CD4-positive, alpha-beta T cell (primary cell): ENCODE results near the gene METTL4. TPM values are rescaled to one million over a fixed set of nuclear protein-coding genes. Genes with fewer than 3 reads are reported as not detected.

Experiments used
- ATAC-seq: fragments of 200-7000 bp; cut with Tn5 transposase; one replicate; pipeline ENCODE4 v1.10.0; 2022; ENCODE audit warnings: mild to moderate bottlenecking; ENCODE audit not compliant: poor library complexity
- CTCF ChIA-PET: fragments of 350-600 bp; sonication (Branson Sonifier 250); formaldehyde crosslinking; loops from one replicate; lab custom pipeline; 2021; ENCODE audit warnings: antibody characterized with exemption, inconsistent platforms; lab: Charles Lee
- POLR2A ChIA-PET: fragments of 350-600 bp; sonication (Branson Sonifier 250); formaldehyde crosslinking; loops from one replicate; lab custom pipeline; 2021; ENCODE audit warnings: antibody characterized with exemption, inconsistent platforms; lab: Charles Lee
- DNase-seq, 14 experiments: peaks; one replicate each; pipeline ENCODE4 v3.0.0-alpha.2; 2013 to 2020; ENCODE audit warnings: mixed read lengths in 2 of 14
- H3K27ac ChIP-seq, 2 donors: one replicate each; pipeline versions ENCODE4 v1.5.1 to v1.7.0; 2013; ENCODE audit warnings: low read length in 2 of 2, low read depth in 1 of 2, mild to moderate bottlenecking in 1 of 2
- H3K27me3 ChIP-seq, 2 experiments: 1 replicate in 1 of 2; 2 replicates in 1 of 2; pipeline versions ENCODE4 v1.6.1 to v1.7.0; 2013; ENCODE audit warnings: low read length in 2 of 2, control low read depth in 1 of 2, mild to moderate bottlenecking in 1 of 2, moderate library complexity in 1 of 2; ENCODE audit not compliant: insufficient read depth in 2 of 2, control insufficient read depth in 1 of 2
- H3K36me3 ChIP-seq: one replicate; pipeline ENCODE4 v1.6.1; 2013; ENCODE audit warnings: low read length, control low read depth; ENCODE audit not compliant: insufficient read depth
- H3K4me1 ChIP-seq: one replicate; pipeline ENCODE4 v1.6.1; 2013; ENCODE audit warnings: low read length, control low read depth; ENCODE audit not compliant: insufficient read depth
- H3K4me3 ChIP-seq: one replicate; pipeline ENCODE4 v1.5.1; 2013; ENCODE audit warnings: mild to moderate bottlenecking, low read length, moderate library complexity
- H3K9me3 ChIP-seq, 2 experiments: 1 replicate in 1 of 2; 2 replicates in 1 of 2; pipeline versions ENCODE4 v1.6.1 to v1.7.0; 2013; ENCODE audit warnings: low read length in 2 of 2, mild to moderate bottlenecking in 2 of 2, control low read depth in 1 of 2, moderate library complexity in 1 of 2; ENCODE audit not compliant: control insufficient read depth in 1 of 2, insufficient read depth in 1 of 2
- H3K27ac Mint-ChIP-seq: one replicate; pipeline ENCODE4 v1.8.0; 2020; ENCODE audit warnings: mixed read lengths
- H3K27me3 Mint-ChIP-seq: one replicate; pipeline ENCODE4 v1.8.0; 2021; ENCODE audit warnings: mixed read lengths
- H3K36me3 Mint-ChIP-seq: one replicate; pipeline ENCODE4 v1.8.0; 2021; ENCODE audit warnings: low read depth, mixed read lengths
- H3K4me1 Mint-ChIP-seq: one replicate; pipeline ENCODE4 v1.8.0; 2021; ENCODE audit warnings: low read depth, mixed read lengths
- H3K4me3 Mint-ChIP-seq: one replicate; pipeline ENCODE4 v1.8.0; 2020; ENCODE audit warnings: mild to moderate bottlenecking, mixed read lengths
- H3K9me3 Mint-ChIP-seq: one replicate; pipeline ENCODE4 v1.8.0; 2020; ENCODE audit warnings: mixed read lengths
- intact Hi-C, 2 experiments: fragments of 100-400 bp; cut with DNase I in 1 of 2; cut with micrococcal nuclease in 1 of 2; formaldehyde crosslinking; loops; one replicate each; pipeline versions ENCODE4 v1.15.1 to v1.9.0; 2023 to 2025; cut with DNase I, micrococcal nuclease
- polyA plus RNA-seq, 2 donors: library from polyadenylated mRNA; unstranded; fragments of 120-200 nt; gene quantifications; one replicate each; pipeline ENCODE4 v1.2.1, GENCODE V29; 2013
- total RNA-seq, 174 experiments: library from RNA in 2 of 174; stranded (reverse) in 2 of 174; gene quantifications; one replicate each; pipeline ENCODE4 v1.2.3 and lab custom pipeline; 2021 to 2026
- TF ChIP-seq, protein P1 (sequence below): fragments of 200-600 bp; IDR thresholded peaks from one replicate; pipeline ENCODE4 v1.8.0; 2022; ENCODE audit warnings: antibody characterized with exemption, mild to moderate bottlenecking

Gene METTL4, protein sequence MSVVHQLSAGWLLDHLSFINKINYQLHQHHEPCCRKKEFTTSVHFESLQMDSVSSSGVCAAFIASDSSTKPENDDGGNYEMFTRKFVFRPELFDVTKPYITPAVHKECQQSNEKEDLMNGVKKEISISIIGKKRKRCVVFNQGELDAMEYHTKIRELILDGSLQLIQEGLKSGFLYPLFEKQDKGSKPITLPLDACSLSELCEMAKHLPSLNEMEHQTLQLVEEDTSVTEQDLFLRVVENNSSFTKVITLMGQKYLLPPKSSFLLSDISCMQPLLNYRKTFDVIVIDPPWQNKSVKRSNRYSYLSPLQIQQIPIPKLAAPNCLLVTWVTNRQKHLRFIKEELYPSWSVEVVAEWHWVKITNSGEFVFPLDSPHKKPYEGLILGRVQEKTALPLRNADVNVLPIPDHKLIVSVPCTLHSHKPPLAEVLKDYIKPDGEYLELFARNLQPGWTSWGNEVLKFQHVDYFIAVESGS
- 10 to 100 TPM in 1 of 2 experiments, 1 to 10 TPM in 1; 6.5 to 10.4 TPM for total RNA-seq
- 18.2 TPM for polyA plus RNA-seq (2013, experiment 1 of 2)
- 19.7 TPM for polyA plus RNA-seq (2013, experiment 2 of 2)
- total RNA-seq (lab: John Stamatoyannopoulos, UW): 11.6 to 47.1 (median 30.0) reads per million in 172 experiments

DNA sequence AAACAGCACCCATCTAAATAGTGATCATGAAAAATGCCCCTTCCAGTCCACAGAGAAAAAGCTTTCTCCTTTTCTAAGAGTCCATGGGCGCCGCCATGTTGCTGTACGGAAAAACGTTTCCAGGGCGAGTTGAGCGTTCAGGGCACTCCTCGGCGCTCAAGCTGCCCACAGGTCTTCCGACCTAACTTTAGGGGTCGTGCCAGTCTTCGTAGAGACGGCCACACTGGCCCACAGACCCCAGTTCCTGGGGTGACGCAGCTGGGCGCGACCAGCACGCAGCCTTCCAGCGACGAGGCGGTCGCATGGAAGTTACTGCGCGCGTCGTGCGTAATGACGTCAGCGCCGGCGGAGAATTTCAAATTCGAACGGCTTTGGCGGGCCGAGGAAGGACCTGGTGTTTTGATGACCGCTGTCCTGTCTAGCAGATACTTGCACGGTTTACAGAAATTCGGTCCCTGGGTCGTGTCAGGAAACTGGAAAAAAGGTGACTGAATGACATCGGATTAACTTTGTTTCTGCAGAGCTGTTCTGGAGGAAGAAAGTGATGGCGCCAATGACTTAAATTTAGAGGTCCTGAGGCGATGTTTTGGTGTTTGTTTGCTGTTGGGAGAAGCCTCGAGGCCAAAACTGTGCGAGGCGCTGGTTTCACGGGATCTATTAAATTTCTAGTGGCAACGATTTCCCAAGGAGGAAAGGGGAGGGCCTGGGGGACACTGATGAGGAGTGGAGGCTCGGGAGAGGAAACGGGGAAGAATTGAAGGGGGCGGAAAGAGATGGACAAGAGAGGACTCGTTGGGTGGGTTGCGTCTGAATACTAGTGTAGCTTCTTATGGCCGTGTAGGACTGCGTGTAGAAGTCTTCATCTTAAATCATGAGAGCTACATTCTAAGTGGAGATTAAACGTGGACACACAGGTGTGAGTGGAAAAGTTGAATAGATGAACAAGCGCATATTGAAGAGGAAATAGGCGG is at the start of gene METTL4, which contains the start of gene NDC80:
Gene METTL4, minus strand, starts transcription at position 306 of the 971 bp plus-strand sequence. CDS start 4,289 bp downstream, outside the sequence.
Gene NDC80, plus strand, starts transcription at position 358 of the 971 bp plus-strand sequence. CDS start 1,429 bp downstream, outside the sequence.
- Mint-ChIP-seq H3K9me3 (no peaks in the 10 kb centered on the region), H3K4me3 (peak within 1 kb of the TSS; percentile 100)

DNA sequence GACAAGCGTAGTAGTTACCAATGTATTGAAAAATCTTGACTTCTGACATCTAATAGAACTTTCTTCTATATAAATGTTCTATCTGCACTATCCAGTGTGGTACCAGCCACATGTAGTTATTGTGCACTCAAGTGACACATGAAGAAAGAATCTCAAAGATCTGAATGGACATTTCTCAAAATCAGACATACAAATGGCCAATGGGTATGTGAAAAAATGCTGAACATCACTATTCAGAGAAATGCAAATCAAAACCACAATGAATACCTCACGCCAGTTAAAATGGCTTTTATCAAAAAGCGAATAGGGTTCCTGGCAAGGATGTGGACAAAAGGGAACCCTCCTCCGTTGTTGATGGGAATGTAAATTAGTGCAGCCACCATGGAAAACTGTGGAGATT is 46.7 kb upstream of the METTL4 start:
- intact Hi-C loops: no loop called here
- no peaks in the 10 kb centered on the region for H3K4me1 Mint-ChIP-seq
- no peak overlapping the region for H3K4me3 Mint-ChIP-seq
- TF ChIP-seq, protein P1, sequence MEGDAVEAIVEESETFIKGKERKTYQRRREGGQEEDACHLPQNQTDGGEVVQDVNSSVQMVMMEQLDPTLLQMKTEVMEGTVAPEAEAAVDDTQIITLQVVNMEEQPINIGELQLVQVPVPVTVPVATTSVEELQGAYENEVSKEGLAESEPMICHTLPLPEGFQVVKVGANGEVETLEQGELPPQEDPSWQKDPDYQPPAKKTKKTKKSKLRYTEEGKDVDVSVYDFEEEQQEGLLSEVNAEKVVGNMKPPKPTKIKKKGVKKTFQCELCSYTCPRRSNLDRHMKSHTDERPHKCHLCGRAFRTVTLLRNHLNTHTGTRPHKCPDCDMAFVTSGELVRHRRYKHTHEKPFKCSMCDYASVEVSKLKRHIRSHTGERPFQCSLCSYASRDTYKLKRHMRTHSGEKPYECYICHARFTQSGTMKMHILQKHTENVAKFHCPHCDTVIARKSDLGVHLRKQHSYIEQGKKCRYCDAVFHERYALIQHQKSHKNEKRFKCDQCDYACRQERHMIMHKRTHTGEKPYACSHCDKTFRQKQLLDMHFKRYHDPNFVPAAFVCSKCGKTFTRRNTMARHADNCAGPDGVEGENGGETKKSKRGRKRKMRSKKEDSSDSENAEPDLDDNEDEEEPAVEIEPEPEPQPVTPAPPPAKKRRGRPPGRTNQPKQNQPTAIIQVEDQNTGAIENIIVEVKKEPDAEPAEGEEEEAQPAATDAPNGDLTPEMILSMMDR: no peak
- no peaks in the 10 kb centered on the region for H3K9me3 Mint-ChIP-seq
- Histone ChIP-seq H3K27ac (no peak overlapping the region), H3K36me3 (no peaks in the 10 kb centered on the region), H3K9me3 (peaks cover 0 to 6% of the 10 kb centered on the region in 2 experiments), H3K27me3 (no peaks in the 10 kb centered on the region), H3K4me3 (no peak overlapping the region), H3K4me1 (no peaks in the 10 kb centered on the region)
- DNase-seq (no peak), ATAC-seq (no peak)
- ChIA-PET CTCF (no interaction called here), POLR2A (interaction anchor here (1.1 kb wide), 1 partner anchor 19 kb away, joined by 3 read pairs; no protein-coding TSS in a partner anchor)
- H3K27ac Mint-ChIP-seq: no peak overlapping the region
- no peaks in the 10 kb centered on the region for H3K27me3 Mint-ChIP-seq
- H3K36me3 Mint-ChIP-seq: peaks cover 12% of the 10 kb centered on the region

More for the DNA sequence above, at the start of gene METTL4, which contains the start of gene NDC80:
- ChIA-PET POLR2A (interaction anchor here (0.6 to 7.0 kb wide), 25 partner anchors 11 to 1758 kb away, joined by 3 to 187 read pairs (median 4); partner anchors contain the start of gene SMCHD1), CTCF (interaction anchor here (0.8 to 2.4 kb wide), 11 partner anchors 12 to 128 kb away, joined by 3 to 10 read pairs (median 4); partner anchors contain the start of gene SMCHD1)
- Mint-ChIP-seq H3K4me1 (peaks cover 70% of the 10 kb centered on the region), H3K27me3 (no peaks in the 10 kb centered on the region), H3K27ac (peak within 1 kb of the TSS; percentile 99), H3K36me3 (peaks cover 37% of the 10 kb centered on the region)
- Histone ChIP-seq H3K36me3 (peaks cover 10% of the 10 kb centered on the region), H3K9me3 (no peaks in the 10 kb centered on the region), H3K4me1 (peaks cover 27% of the 10 kb centered on the region), H3K27ac (peak within 1 kb of the TSS; percentile 90 to 99), H3K4me3 (peak within 1 kb of the TSS; percentile 90), H3K27me3 (no peaks in the 10 kb centered on the region)
- intact Hi-C loops: loop anchor here (1.0 to 10.0 kb wide), 7 partner anchors 35 to 673 kb away; partner anchors contain the start of genes MYL12A (in 1 of the 2) and SMCHD1 (in 1 of the 2)
- ATAC-seq (peak; percentile 81), DNase-seq (peak; percentile 71 to 94 (median 78))
- TF ChIP-seq, protein P1: no peak
